ENCODE measurements around the gene ADGRL3. TPM values are rescaled to one million over a fixed set of nuclear protein-coding genes. Genes with fewer than 3 reads are reported as not detected.
"Not testable (repeated sequence)": the region's sequence is repeated elsewhere in the genome, so short reads cannot be mapped to it uniquely, and the experiment has no call there.

Gene ADGRL3
- total RNA-seq, 1 donor from 2014 or later = not detected

- Mint-ChIP-seq H3K4me1 (no peaks in the 10 kb centered on the region), H3K36me3 (ENCODE audit: low read depth) (no peaks in the 10 kb centered on the region), H3K27me3 (no peaks in the 10 kb centered on the region), H3K9me3 (peaks cover 4% of the 10 kb centered on the region), H3K4me3 (no peak overlapping the region), H3K27ac (no peak overlapping the region)
- no peak for TF ChIP-seq CTCF (IDR thresholded peaks at IDR 0.05)
- POLR2A ChIA-PET = no interaction called here
- intact Hi-C loops (cut with micrococcal nuclease) = no loop called here
- CTCF ChIA-PET = no interaction called here
- DNase-seq = no peak
- ATAC-seq (ENCODE audit: low read depth) = no peak
Measured at GRCh38 chr4:61500883-61501282, 300.8 kb downstream of the ADGRL3 start.

DNA sequence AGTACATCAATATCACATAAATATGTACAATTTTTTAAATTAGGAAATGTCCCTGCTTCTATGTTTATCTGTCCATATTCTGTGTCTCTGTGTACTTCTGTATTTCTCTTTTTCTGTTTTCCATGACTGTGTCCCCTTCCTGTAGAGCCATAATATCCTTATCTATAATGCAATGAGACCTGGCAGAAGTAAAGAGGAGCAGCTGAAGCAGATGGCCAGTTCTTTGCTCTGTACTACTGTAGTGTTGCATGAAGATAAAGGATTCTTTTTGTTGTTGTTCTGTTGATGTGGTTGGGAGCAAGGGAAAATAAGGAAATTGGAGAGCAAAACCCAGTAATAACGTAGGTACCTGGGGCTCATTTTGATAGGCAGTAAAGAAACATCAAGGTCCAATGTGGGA is 301.7 kb downstream of the ADGRL3 start:
- intact Hi-C loops (cut with micrococcal nuclease) = no loop called here
- peaks cover 4% of the 10 kb centered on the region for H3K9me3 Mint-ChIP-seq
- no peak overlapping the region for H3K27ac Mint-ChIP-seq
- no peak for TF ChIP-seq CTCF (IDR thresholded peaks at IDR 0.05)
- no peak overlapping the region for H3K4me3 Mint-ChIP-seq
- ATAC-seq (ENCODE audit: low read depth) = no peak
- no peaks in the 10 kb centered on the region for H3K4me1 Mint-ChIP-seq
- H3K27me3 Mint-ChIP-seq = no peaks in the 10 kb centered on the region
- POLR2A ChIA-PET = no interaction called here
- H3K36me3 Mint-ChIP-seq (ENCODE audit: low read depth) = no peaks in the 10 kb centered on the region
- CTCF ChIA-PET = no interaction called here
- DNase-seq = no peak

GRCh38 chr4:61505773-61506685 is 305.9 kb downstream of the ADGRL3 start:
- ChIA-PET CTCF (no interaction called here), POLR2A (no interaction called here)
- Mint-ChIP-seq H3K4me1 (no peaks in the 10 kb centered on the region), H3K9me3 (peaks cover 7% of the 10 kb centered on the region), H3K27ac (no peak overlapping the region), H3K27me3 (no peaks in the 10 kb centered on the region), H3K4me3 (no peak overlapping the region), H3K36me3 (ENCODE audit: low read depth) (no peaks in the 10 kb centered on the region)
- DNase-seq (no peak), ATAC-seq (ENCODE audit: low read depth) (no peak)
- intact Hi-C loops (cut with micrococcal nuclease) = no loop called here
- no peak for TF ChIP-seq CTCF (IDR thresholded peaks at IDR 0.05)

DNA sequence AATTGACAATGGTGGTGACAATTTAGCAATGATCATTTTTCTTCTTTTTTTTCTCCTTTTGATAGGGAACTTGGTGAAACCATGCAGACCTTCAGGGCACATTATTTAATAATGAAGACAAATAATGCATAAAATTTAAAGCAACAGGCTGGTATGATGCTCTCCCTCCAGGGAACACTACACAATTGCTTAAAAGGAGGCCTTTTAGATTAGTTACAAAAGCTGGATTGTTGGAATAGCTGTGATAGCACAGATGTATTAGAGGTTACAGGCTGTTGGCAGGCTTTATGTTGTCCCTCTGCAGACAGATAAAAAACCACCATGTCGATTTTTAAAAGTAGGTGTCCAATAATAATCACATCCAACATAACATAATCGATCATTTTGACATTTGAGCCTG is 307.0 kb downstream of the ADGRL3 start:
- Mint-ChIP-seq H3K27me3 (no peaks in the 10 kb centered on the region), H3K36me3 (ENCODE audit: low read depth) (no peaks in the 10 kb centered on the region), H3K27ac (no peak overlapping the region), H3K4me3 (no peak overlapping the region), H3K9me3 (peaks cover 3% of the 10 kb centered on the region), H3K4me1 (no peaks in the 10 kb centered on the region)
- TF ChIP-seq CTCF (IDR thresholded peaks at IDR 0.05) = no peak
- POLR2A ChIA-PET = no interaction called here
- no peak for DNase-seq
- ATAC-seq (ENCODE audit: low read depth) = no peak
- CTCF ChIA-PET = no interaction called here
- intact Hi-C loops (cut with micrococcal nuclease) = no loop called here

GRCh38 chr4:61509721-61510241 is 309.7 kb downstream of the ADGRL3 start:
- H3K27ac Mint-ChIP-seq, H3K4me3 Mint-ChIP-seq: not testable (repeated sequence)

More at GRCh38 chr4:61509721-61510241, 309.7 kb downstream of the ADGRL3 start:
- H3K27me3 Mint-ChIP-seq; H3K4me1 Mint-ChIP-seq; ATAC-seq (ENCODE audit: low read depth); H3K36me3 Mint-ChIP-seq (ENCODE audit: low read depth); POLR2A ChIA-PET; DNase-seq; H3K9me3 Mint-ChIP-seq; intact Hi-C loops (cut with micrococcal nuclease); CTCF ChIA-PET: not testable (repeated sequence)
